WTC11 (cell line): Measurements from ENCODE around the gene KANK3. TPM values are rescaled to one million over a fixed set of nuclear protein-coding genes. Genes with fewer than 3 reads are reported as not detected.

ENCODE experiments used
- ATAC-seq: fragments of 200-7000 bp; cut with Tn5 transposase; 2 replicates; pipeline ENCODE4 v1.10.0; 2021; ENCODE audit warnings: mild to moderate bottlenecking, moderate library complexity
- CTCF ChIA-PET: fragments of 300-600 bp; sonication (Branson Sonifier 250); formaldehyde crosslinking; loops from one replicate; lab custom pipeline; 2021; ENCODE audit warnings: antibody characterized with exemption; lab: Charles Lee
- POLR2A ChIA-PET: fragments of 350-600 bp; sonication (Branson Sonifier 250); formaldehyde crosslinking; loops from one replicate; lab custom pipeline; 2021; ENCODE audit warnings: antibody characterized with exemption; lab: Charles Lee
- DNase-seq: peaks from one replicate; pipeline ENCODE4 v3.0.0; 2021; ENCODE audit warnings: low spot score
- H3K27ac Mint-ChIP-seq: 2 replicates; pipeline ENCODE4 v1.8.0; 2021; ENCODE audit warnings: mixed read lengths
- H3K27me3 Mint-ChIP-seq: 2 replicates; pipeline ENCODE4 v1.8.0; 2021; ENCODE audit warnings: low read depth, mild to moderate bottlenecking, moderate library complexity, mixed read lengths
- H3K36me3 Mint-ChIP-seq: 2 replicates; pipeline ENCODE4 v1.8.0; 2021; ENCODE audit warnings: mixed read lengths
- H3K4me1 Mint-ChIP-seq: 2 replicates; pipeline ENCODE4 v1.8.0; 2022; ENCODE audit warnings: mixed read lengths
- H3K4me3 Mint-ChIP-seq: 2 replicates; pipeline ENCODE4 v1.8.0; 2021; ENCODE audit warnings: mild to moderate bottlenecking, moderate library complexity, mixed read lengths
- H3K9me3 Mint-ChIP-seq: 2 replicates; pipeline ENCODE4 v1.8.0; 2021; ENCODE audit warnings: mixed read lengths
- ERG ChIP-seq: fragments of 250-450 bp; sonication (Bioruptor Pico); IDR thresholded peaks from 2 replicates; pipeline ENCODE4 v1.8.0; 2021; ENCODE audit warnings: mild to moderate bottlenecking
- FOXP1 ChIP-seq: sonication (generic); formaldehyde crosslinking; IDR thresholded peaks from 2 replicates; pipeline ENCODE4 v1.8.0; 2022; ENCODE audit warnings: missing genetic modification reagents, mild to moderate bottlenecking, moderate library complexity, borderline replicate concordance
- GABPB1 ChIP-seq: sonication (generic); formaldehyde crosslinking; IDR thresholded peaks from 2 replicates; pipeline ENCODE4 v1.8.1; 2023; ENCODE audit warnings: mild to moderate bottlenecking, missing genetic modification reagents
- HMGXB4 ChIP-seq: sonication (generic); formaldehyde crosslinking; IDR thresholded peaks from 2 replicates; pipeline ENCODE4 v1.8.1; 2023; ENCODE audit warnings: mild to moderate bottlenecking, moderate library complexity, missing genetic modification reagents
- IRF2 ChIP-seq: sonication (generic); formaldehyde crosslinking; IDR thresholded peaks from 2 replicates; pipeline ENCODE4 v1.8.0; 2022; ENCODE audit warnings: low read depth, missing genetic modification reagents, borderline replicate concordance
- KAT7 ChIP-seq: sonication (generic); formaldehyde crosslinking; IDR thresholded peaks from 2 replicates; pipeline ENCODE4 v1.8.1; 2023; ENCODE audit warnings: missing genetic modification reagents, mild to moderate bottlenecking, borderline replicate concordance
- MYBL2 ChIP-seq: sonication (generic); formaldehyde crosslinking; IDR thresholded peaks from 2 replicates; pipeline ENCODE4 v1.8.1; 2023; ENCODE audit warnings: mild to moderate bottlenecking, moderate library complexity, missing genetic modification reagents
- NFATC4 ChIP-seq: fragments of 250-450 bp; sonication (Bioruptor Pico); IDR thresholded peaks from 2 replicates; pipeline ENCODE4 v1.9.0; 2021; ENCODE audit warnings: mild to moderate bottlenecking
- NFE2L1 ChIP-seq: sonication (generic); formaldehyde crosslinking; IDR thresholded peaks from 2 replicates; pipeline ENCODE4 v1.8.1; 2023; ENCODE audit warnings: missing genetic modification reagents
- NFYB ChIP-seq: sonication (generic); formaldehyde crosslinking; conservative IDR thresholded peaks from 2 replicates; pipeline ENCODE4 v1.8.0; 2022; ENCODE audit warnings: low read depth, missing genetic modification reagents
- OVOL2 ChIP-seq: fragments of 250-450 bp; sonication (Bioruptor Pico); IDR thresholded peaks from 2 replicates; pipeline ENCODE4 v1.9.0; 2021; ENCODE audit warnings: mild to moderate bottlenecking, borderline replicate concordance
- PREB ChIP-seq: sonication (generic); formaldehyde crosslinking; IDR thresholded peaks from 2 replicates; pipeline ENCODE4 v1.8.1; 2022; ENCODE audit warnings: mild to moderate bottlenecking, missing genetic modification reagents, moderate library complexity, borderline replicate concordance
- PRRX2 ChIP-seq: fragments of 250-450 bp; sonication (Bioruptor Pico); IDR thresholded peaks from 2 replicates; pipeline ENCODE4 v1.8.0; 2021; ENCODE audit warnings: mild to moderate bottlenecking
- RORB ChIP-seq: fragments of 250-450 bp; sonication (Bioruptor Pico); IDR thresholded peaks from 2 replicates; pipeline ENCODE4 v1.9.0; 2021; ENCODE audit warnings: mild to moderate bottlenecking
- SP1 ChIP-seq: sonication (generic); formaldehyde crosslinking; conservative IDR thresholded peaks from 2 replicates; pipeline ENCODE4 v1.8.1; 2022; ENCODE audit warnings: missing genetic modification reagents
- TCF7 ChIP-seq: sonication (generic); formaldehyde crosslinking; IDR thresholded peaks from 2 replicates; pipeline ENCODE4 v1.8.0; 2022; ENCODE audit warnings: mild to moderate bottlenecking, low read depth, missing genetic modification reagents, moderate library complexity
- TEAD1 ChIP-seq: sonication (generic); formaldehyde crosslinking; IDR thresholded peaks from 2 replicates; pipeline ENCODE4 v1.8.0; 2022; ENCODE audit warnings: mild to moderate bottlenecking, missing genetic modification reagents
- TEAD4 ChIP-seq: sonication (generic); formaldehyde crosslinking; IDR thresholded peaks from 2 replicates; pipeline ENCODE4 v1.8.0; 2022; ENCODE audit warnings: mild to moderate bottlenecking, missing genetic modification reagents
- TP53 ChIP-seq: sonication (generic); formaldehyde crosslinking; IDR thresholded peaks from 2 replicates; pipeline ENCODE4 v1.8.1; 2023; ENCODE audit warnings: mild to moderate bottlenecking, missing genetic modification reagents
- ZMAT4 ChIP-seq: fragments of 250-450 bp; sonication (Bioruptor Pico); IDR thresholded peaks from 2 replicates; pipeline ENCODE4 v1.9.0; 2021; ENCODE audit warnings: mild to moderate bottlenecking
- ZNF232 ChIP-seq: sonication (generic); formaldehyde crosslinking; IDR thresholded peaks from 2 replicates; pipeline ENCODE4 v1.8.0; 2022; ENCODE audit warnings: mild to moderate bottlenecking, missing genetic modification reagents
- total RNA-seq: library from RNA; stranded (reverse); gene quantifications from 3 replicates; pipeline ENCODE4 v1.2.3, GENCODE V29; 2021
- TF ChIP-seq, protein P1 (sequence below): sonication (generic); formaldehyde crosslinking; IDR thresholded peaks from 2 replicates; pipeline ENCODE4 v1.8.1; 2023; ENCODE audit warnings: mild to moderate bottlenecking, missing genetic modification reagents, moderate library complexity
- TF ChIP-seq, protein P2 (sequence below): fragments of 250-450 bp; sonication (Bioruptor Pico); IDR thresholded peaks from 2 replicates; pipeline ENCODE4 v1.9.0; 2021; ENCODE audit warnings: moderate library complexity, mild to moderate bottlenecking, inconsistent platforms, borderline replicate concordance
- TF ChIP-seq, protein P3 (sequence below): sonication (generic); formaldehyde crosslinking; IDR thresholded peaks from 2 replicates; pipeline ENCODE4 v1.8.1; 2022; ENCODE audit warnings: mild to moderate bottlenecking, moderate library complexity, missing genetic modification reagents
- TF ChIP-seq, protein P4 (sequence below): sonication (generic); formaldehyde crosslinking; conservative IDR thresholded peaks from 2 replicates; pipeline ENCODE4 v1.8.1; 2023; ENCODE audit warnings: mild to moderate bottlenecking, low read depth, missing genetic modification reagents, moderate library complexity

KANK3 gene
- total RNA-seq, 1 experiment from 2014 or later = 8.0 TPM

DNA sequence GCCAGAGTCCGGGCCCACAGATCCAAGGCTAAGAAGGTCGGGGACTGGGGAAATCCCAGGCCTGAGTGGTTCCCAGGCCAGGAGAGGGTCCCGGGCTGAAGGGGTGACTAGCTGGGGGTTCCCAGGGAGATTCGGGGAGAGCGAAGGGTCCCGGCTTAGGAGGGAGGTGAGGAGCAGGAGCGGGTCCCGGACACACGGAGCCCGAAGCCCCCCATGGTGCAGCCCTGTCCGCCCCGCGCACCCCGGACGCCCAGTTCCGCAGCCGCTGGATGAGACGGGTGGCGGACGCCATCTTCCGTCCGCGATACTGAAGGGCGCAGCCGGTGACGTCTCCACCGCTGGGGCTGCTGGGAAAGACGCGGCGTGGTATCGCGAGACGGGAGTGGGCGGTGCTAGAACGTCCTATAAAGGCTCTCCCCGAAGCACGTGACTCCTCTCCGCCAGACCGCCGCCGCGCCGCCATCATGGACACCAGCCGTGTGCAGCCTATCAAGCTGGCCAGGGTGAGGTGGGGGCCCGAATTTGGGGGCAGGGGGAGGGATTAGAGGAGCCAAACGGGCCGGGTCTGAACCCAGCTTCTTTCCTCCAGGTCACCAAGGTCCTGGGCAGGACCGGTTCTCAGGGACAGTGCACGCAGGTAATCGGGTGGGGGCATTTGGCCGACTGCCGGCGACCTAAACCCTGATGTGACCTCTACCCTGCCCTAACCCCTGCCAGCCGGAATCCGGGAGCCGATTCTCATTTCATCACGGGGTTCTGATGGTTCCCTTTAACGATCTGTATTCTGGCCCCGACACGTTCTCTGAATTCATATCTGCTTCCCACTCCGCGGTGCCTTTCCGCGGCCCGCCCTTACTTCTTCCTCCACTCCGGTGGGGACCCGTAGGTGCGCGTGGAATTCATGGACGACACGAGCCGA lies 21.7 kb downstream of the KANK3 start, which contains the start of the genes NDUFA7 and RPS28:
Gene NDUFA7, minus strand, starts transcription at position 309 of the 919 bp plus-strand sequence. Its CDS starts 17 bp downstream, at position 292.
Gene RPS28, plus strand, starts transcription at position 430 of the 919 bp plus-strand sequence. Its CDS starts 35 bp downstream, at position 465.
- H3K27me3 Mint-ChIP-seq = no peaks in the 10 kb centered on the region; the same call in 1 of the 2 replicates
- H3K27ac Mint-ChIP-seq = peak within 1 kb of the TSS; percentile 98
- ATAC-seq (peak; percentile 65), DNase-seq (peak; percentile 98)
- POLR2A ChIA-PET = interaction anchor here (0.6 to 1.2 kb wide), 4 partner anchors 9 to 143 kb away, joined by 3 to 4 read pairs (median 3); no protein-coding TSS in a partner anchor
- CTCF ChIA-PET = interaction anchor here (0.8 kb wide), 1 partner anchor 14 kb away, joined by 3 read pairs; no protein-coding TSS in a partner anchor
- H3K4me1 Mint-ChIP-seq = peaks cover 36% of the 10 kb centered on the region
- H3K4me3 Mint-ChIP-seq = peak within 1 kb of the TSS; percentile 97
- peaks cover 20% of the 10 kb centered on the region for H3K36me3 Mint-ChIP-seq
- no peaks in the 10 kb centered on the region for H3K9me3 Mint-ChIP-seq
- TF ChIP-seq PREB (CRISPR knock-in tag) (no peak), ZNF232 (CRISPR knock-in tag) (no peak), NFATC4 (no peak), ERG (CRISPR knock-in tag) (no peak), NFYB (CRISPR knock-in tag) (0 out of 2 replicates have a peak, but pooled peaks have one; percentile 32), ZMAT4 (CRISPR knock-in tag) (no peak), TP53 (CRISPR knock-in tag) (no peak), MYBL2 (CRISPR knock-in tag) (no peak), TCF7 (CRISPR knock-in tag) (no peak), KAT7 (CRISPR knock-in tag) (no peak), OVOL2 (CRISPR knock-in tag) (no peak), GABPB1 (CRISPR knock-in tag) (peak; percentile 75), TEAD4 (no peak; the same call in 1 of the 2 replicates), NFE2L1 (CRISPR knock-in tag) (peak; percentile 84; the same call in 1 of the 2 replicates), HMGXB4 (CRISPR knock-in tag) (peak; percentile 62; the same call in 1 of the 2 replicates), RORB (CRISPR knock-in tag) (peak; percentile 29; the same call in 1 of the 2 replicates), FOXP1 (CRISPR knock-in tag) (peak; percentile 65; the same call in 1 of the 2 replicates), PRRX2 (CRISPR knock-in tag) (no peak), TEAD1 (peak; percentile 80; the same call in 1 of the 2 replicates), SP1 (CRISPR knock-in tag) (peak; percentile 97), IRF2 (CRISPR knock-in tag) (no peak)
- TF ChIP-seq, protein P1, sequence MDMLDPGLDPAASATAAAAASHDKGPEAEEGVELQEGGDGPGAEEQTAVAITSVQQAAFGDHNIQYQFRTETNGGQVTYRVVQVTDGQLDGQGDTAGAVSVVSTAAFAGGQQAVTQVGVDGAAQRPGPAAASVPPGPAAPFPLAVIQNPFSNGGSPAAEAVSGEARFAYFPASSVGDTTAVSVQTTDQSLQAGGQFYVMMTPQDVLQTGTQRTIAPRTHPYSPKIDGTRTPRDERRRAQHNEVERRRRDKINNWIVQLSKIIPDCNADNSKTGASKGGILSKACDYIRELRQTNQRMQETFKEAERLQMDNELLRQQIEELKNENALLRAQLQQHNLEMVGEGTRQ = peak; percentile 96
- TF ChIP-seq, protein P2, sequence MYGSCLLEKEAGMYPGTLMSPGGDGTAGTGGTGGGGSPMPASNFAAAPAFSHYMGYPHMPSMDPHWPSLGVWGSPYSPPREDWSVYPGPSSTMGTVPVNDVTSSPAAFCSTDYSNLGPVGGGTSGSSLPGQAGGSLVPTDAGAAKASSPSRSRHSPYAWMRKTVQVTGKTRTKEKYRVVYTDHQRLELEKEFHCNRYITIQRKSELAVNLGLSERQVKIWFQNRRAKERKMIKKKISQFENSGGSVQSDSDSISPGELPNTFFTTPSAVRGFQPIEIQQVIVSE (CRISPR knock-in tag) = no peak
- TF ChIP-seq, protein P3, sequence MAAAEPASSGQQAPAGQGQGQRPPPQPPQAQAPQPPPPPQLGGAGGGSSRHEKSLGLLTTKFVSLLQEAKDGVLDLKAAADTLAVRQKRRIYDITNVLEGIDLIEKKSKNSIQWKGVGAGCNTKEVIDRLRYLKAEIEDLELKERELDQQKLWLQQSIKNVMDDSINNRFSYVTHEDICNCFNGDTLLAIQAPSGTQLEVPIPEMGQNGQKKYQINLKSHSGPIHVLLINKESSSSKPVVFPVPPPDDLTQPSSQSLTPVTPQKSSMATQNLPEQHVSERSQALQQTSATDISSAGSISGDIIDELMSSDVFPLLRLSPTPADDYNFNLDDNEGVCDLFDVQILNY (CRISPR knock-in tag) = no peak; the same call in 1 of the 2 replicates
- TF ChIP-seq, protein P4, sequence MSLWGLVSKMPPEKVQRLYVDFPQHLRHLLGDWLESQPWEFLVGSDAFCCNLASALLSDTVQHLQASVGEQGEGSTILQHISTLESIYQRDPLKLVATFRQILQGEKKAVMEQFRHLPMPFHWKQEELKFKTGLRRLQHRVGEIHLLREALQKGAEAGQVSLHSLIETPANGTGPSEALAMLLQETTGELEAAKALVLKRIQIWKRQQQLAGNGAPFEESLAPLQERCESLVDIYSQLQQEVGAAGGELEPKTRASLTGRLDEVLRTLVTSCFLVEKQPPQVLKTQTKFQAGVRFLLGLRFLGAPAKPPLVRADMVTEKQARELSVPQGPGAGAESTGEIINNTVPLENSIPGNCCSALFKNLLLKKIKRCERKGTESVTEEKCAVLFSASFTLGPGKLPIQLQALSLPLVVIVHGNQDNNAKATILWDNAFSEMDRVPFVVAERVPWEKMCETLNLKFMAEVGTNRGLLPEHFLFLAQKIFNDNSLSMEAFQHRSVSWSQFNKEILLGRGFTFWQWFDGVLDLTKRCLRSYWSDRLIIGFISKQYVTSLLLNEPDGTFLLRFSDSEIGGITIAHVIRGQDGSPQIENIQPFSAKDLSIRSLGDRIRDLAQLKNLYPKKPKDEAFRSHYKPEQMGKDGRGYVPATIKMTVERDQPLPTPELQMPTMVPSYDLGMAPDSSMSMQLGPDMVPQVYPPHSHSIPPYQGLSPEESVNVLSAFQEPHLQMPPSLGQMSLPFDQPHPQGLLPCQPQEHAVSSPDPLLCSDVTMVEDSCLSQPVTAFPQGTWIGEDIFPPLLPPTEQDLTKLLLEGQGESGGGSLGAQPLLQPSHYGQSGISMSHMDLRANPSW = no peak
